ENCODE data around the gene HMGB1. TPM values are rescaled to one million over a fixed set of nuclear protein-coding genes. Genes with fewer than 3 reads are reported as not detected.

The HMGB1 gene
- total RNA-seq, 2 experiments from 2014 or later = 611 to 615 TPM

DNA sequence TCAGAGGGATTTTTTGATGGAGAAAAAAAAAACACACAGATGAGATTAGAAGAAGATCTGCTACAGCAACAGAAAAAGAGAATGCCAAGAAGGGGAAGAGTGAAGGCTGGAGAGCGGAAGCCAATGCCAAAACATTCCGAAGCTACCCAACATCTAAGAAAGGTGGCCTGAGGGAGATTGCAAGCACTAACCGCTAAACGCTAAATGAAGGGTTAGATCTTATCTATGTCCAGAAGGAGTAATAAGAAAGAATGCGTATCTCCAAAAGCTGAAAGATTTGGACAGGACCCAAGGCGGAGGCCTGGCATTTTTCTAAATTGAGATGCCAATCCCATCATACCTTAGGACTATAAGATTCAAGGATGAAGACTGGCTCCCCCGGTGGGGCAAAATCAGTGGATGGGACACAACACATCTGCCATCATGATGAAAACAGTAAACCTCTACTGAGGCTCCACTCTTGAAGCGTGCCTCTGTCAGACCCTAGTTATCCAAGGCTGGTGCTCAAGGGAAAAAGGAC is 15.6 kb upstream of the HMGB1 start:
- H3K9me3 Mint-ChIP-seq = no peaks in the 10 kb centered on the region
- peaks cover 15% of the 10 kb centered on the region for H3K27me3 Mint-ChIP-seq
- DNase-seq = no peak
- no peaks in the 10 kb centered on the region for H3K36me3 Mint-ChIP-seq (ENCODE audit: low read depth)
- ChIA-PET CTCF (no interaction called here), POLR2A (no interaction called here)
- no peak overlapping the region for H3K4me3 Mint-ChIP-seq
- no peak overlapping the region for H3K27ac Mint-ChIP-seq
- no peaks in the 10 kb centered on the region for H3K4me1 Mint-ChIP-seq

DNA sequence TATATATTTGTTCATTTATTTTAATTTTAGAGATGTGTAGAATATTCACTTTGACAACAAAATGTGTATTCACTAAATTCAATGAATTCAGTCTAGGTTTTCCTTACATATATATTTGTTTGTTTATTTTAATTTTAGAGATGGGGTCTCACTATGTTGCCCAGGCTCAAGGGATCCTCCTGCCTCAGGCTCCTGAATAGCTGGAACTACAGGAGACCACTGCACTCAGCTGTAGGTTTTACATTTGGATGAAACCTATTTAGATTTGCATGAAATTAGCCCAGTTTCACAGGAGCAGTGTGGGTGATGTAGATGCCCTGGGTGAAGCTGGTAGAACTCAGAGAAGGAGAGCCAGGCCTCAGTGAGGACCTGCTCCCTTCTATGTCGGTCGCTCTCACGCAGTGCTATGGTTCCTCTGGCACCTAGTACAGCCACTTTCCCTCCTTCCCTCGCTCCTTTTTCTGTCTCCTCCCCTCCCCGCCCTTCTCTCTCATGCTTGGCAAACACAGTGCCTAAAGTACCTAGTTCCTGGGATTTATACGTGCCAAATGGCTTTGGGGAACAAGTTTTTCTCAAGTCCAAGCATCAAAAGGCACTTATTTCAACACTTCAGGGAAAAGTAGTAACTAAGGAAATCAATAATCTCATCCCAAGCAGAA is 14.7 kb upstream of the HMGB1 start:
- H3K4me1 Mint-ChIP-seq = no peaks in the 10 kb centered on the region
- POLR2A ChIA-PET = no interaction called here
- peaks cover 15% of the 10 kb centered on the region for H3K27me3 Mint-ChIP-seq
- no peak for DNase-seq
- H3K4me3 Mint-ChIP-seq = no peak overlapping the region
- CTCF ChIA-PET = no interaction called here
- H3K9me3 Mint-ChIP-seq = no peaks in the 10 kb centered on the region
- no peaks in the 10 kb centered on the region for H3K36me3 Mint-ChIP-seq (ENCODE audit: low read depth)
- H3K27ac Mint-ChIP-seq = no peak overlapping the region

DNA sequence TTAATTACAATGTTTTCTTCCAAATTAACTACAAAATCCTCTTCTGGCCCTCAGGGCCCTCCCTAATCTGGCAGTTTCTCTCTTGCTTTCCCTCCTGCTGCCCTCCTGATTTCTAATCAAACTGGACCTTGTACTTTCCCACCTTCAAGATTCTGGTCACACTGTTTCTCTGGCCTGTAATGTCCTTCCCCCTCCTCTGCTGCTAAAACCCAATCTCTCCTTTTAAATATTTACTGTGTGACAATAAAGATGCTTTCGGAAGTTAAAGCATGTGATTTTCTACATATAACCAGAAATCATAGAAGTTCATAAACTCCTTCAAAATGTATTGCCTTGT is 14.1 kb upstream of the HMGB1 start:
- H3K27ac Mint-ChIP-seq = no peak overlapping the region
- no peaks in the 10 kb centered on the region for H3K4me1 Mint-ChIP-seq
- ChIA-PET POLR2A (no interaction called here), CTCF (no interaction called here)
- H3K9me3 Mint-ChIP-seq = no peaks in the 10 kb centered on the region
- peaks cover 15% of the 10 kb centered on the region for H3K27me3 Mint-ChIP-seq
- no peak overlapping the region for H3K4me3 Mint-ChIP-seq
- no peaks in the 10 kb centered on the region for H3K36me3 Mint-ChIP-seq (ENCODE audit: low read depth)
- DNase-seq = no peak

DNA sequence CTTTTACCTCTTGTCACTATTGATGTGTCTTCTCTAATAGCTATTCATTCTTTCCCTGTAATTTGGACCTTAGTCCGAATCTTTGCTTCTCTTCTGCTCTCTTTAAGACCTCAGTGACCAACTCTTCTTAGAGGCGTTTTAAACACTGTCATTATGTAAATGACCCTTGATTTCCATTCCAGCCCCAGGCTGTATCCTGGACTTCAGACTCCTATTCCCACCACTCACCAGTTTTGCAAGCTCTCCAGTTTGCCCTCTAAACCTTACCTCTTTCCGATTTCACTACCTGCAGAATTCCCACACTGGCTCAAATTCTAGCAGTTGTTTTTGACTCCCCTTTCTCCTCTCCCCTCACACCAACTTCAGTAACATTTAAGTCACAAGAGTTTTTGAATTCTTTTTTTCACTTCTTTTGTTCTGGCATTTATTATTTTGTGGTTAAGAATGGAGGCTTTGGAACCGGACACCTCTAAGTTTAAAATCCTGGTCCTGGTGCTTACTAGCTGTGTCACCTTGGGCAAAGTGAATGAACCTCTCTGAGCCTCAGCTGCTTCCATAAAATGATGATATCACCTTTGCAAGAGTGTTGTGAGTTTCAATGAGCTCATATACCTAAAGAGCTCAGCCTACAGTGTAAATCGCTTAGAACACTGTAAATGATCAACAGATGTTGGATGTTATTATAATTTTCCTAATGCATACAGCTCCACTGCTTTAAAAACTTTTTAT is 13.6 kb upstream of the HMGB1 start:
- POLR2A ChIA-PET = no interaction called here
- DNase-seq = no peak
- Mint-ChIP-seq H3K9me3 (no peaks in the 10 kb centered on the region), H3K36me3 (ENCODE audit: low read depth) (no peaks in the 10 kb centered on the region), H3K27ac (no peak overlapping the region), H3K4me3 (no peak overlapping the region), H3K4me1 (no peaks in the 10 kb centered on the region), H3K27me3 (peaks cover 15% of the 10 kb centered on the region)
- CTCF ChIA-PET = no interaction called here

DNA sequence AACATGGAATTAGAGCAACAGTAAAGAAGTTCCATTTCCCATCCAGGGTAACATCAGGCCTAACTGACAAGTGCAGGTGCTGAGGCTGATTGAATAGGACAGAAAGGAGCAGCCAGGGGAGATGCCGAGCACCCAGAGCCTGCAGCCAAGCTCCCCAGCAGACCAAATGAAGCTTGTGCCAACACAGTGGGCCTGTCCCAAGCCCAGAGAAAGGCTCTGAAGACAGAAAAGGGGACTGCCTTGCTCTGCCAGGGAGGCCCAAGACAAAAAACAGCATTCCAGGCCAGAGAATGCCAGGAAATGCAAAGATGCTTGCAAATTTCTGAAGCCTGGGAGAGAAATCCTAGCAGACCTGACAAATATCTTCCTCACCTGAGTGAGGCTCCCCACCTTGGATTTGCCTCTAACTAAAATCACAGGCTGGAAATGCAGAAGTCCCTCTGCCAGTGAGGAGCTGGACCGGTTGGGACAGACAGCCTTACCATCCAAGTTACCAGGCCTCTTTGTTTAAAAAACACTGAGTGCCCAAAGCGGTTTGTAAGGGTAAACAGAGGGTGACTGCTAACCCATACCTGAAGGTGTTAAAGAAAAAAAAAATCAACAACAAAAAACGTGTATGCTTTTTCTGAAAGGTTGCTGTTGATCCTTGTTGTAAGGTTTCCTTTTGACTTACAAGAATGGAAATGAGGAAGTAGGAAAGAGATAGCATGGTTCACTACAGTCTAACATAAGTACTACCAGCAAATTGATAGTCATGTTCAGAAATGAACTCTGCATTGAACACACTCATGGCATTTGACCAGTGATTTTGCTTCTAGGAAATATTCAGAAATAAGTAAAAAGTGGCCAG is 11.8 kb upstream of the HMGB1 start:
- Mint-ChIP-seq H3K4me1 (no peaks in the 10 kb centered on the region), H3K9me3 (no peaks in the 10 kb centered on the region), H3K27me3 (peaks cover 15% of the 10 kb centered on the region), H3K27ac (no peak overlapping the region), H3K4me3 (no peak overlapping the region), H3K36me3 (ENCODE audit: low read depth) (no peaks in the 10 kb centered on the region)
- no peak for DNase-seq
- ChIA-PET POLR2A (interaction anchor here (1.9 kb wide), 1 partner anchor 12 kb away, joined by 8 read pairs; the partner anchor contains the start of gene HMGB1), CTCF (no interaction called here)

DNA sequence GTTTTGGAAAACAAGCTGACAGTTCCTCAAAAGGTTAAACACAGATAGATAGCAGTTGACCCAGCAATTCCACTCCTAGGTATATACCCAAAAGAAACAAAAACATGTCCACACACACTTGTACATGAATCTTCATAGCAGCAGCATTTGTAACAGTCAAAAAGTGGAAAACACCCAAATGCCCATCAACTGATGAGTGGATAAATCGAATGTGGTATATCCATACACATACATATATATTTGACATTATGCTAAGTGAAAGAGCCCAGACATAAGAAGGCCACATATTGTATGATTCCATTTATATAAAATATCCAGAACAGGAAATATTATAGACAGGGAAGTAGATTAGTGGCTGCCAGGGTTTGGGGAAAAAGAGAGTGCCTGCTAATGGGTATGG is 7.9 kb upstream of the HMGB1 start:
- Mint-ChIP-seq H3K27me3 (no peaks in the 10 kb centered on the region), H3K27ac (no peak overlapping the region), H3K4me3 (no peak overlapping the region), H3K36me3 (ENCODE audit: low read depth) (no peaks in the 10 kb centered on the region), H3K9me3 (no peaks in the 10 kb centered on the region), H3K4me1 (no peaks in the 10 kb centered on the region)
- ChIA-PET POLR2A (interaction anchor here (1.5 to 1.7 kb wide), 2 partner anchors 11 to 144 kb away, joined by 3 to 4 read pairs; partner anchors contain the start of gene USPL1), CTCF (no interaction called here)
- DNase-seq = no peak

DNA sequence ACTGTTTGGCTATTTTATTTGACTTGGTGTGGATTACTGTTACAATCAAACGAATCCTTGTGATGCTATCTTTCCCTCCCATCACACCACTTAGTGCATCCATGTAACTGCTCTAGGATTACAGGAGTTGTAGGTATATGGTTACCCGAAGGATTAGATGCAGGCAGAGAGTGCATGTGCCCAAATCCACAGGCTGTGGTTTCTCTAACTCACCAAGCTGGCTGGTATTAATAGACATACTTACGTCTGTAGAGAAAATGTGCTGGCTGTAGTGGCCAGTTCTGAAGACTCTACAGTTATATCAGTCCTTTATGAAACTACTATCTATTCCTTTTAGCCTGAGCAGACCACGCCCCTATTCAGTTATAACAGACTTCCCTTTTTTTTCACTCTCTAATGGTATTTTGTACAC is 1.1 kb upstream of the HMGB1 start:
- H3K9me3 Mint-ChIP-seq = no peaks in the 10 kb centered on the region
- H3K27ac Mint-ChIP-seq = peak overlapping the region; percentile 100
- H3K4me3 Mint-ChIP-seq = peak overlapping the region; percentile 96
- no peak for DNase-seq
- H3K27me3 Mint-ChIP-seq = peaks cover 2% of the 10 kb centered on the region
- ChIA-PET POLR2A (interaction anchor here (1.0 to 4.6 kb wide), 22 partner anchors 17 to 531 kb away, joined by 3 to 115 read pairs (median 8); partner anchors contain the start of genes ALOX5AP, KATNAL1, UBE2L5 and USPL1), CTCF (interaction anchor here (0.6 kb wide), 1 partner anchor 188 kb away, joined by 5 read pairs; no protein-coding TSS in a partner anchor)
- peaks cover 31% of the 10 kb centered on the region for H3K4me1 Mint-ChIP-seq
- peaks cover 27% of the 10 kb centered on the region for H3K36me3 Mint-ChIP-seq (ENCODE audit: low read depth)

DNA sequence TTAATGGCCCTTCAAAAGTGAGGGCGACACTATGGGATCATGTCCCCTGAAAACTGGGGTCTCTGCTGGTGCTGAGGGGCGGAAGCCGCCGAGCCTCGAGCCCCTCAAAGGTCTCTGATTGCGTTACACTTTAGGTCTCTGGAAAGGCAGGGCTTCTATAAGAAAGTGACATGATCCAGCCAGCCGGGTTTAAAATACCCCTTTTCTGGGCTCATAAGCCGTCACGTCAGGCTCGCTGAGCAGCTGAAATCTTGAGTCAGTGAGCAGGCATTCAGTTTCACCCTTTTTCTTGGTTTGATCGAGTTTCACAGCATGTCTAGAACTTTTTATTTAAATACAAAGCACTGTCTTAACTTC is 600 bp upstream of the HMGB1 start:
- ChIA-PET CTCF (interaction anchor here (0.6 to 1.0 kb wide), 2 partner anchors 92 to 188 kb away, joined by 3 to 5 read pairs; no protein-coding TSS in a partner anchor), POLR2A (interaction anchor here (0.6 to 4.6 kb wide), 45 partner anchors 10 to 580 kb away, joined by 3 to 115 read pairs (median 4); partner anchors contain the start of genes ALOX5AP, KATNAL1, UBE2L5 and USPL1)
- peaks cover 2% of the 10 kb centered on the region for H3K27me3 Mint-ChIP-seq
- peak overlapping the region; percentile 96 for H3K4me3 Mint-ChIP-seq
- H3K36me3 Mint-ChIP-seq (ENCODE audit: low read depth) = peaks cover 31% of the 10 kb centered on the region
- peaks cover 35% of the 10 kb centered on the region for H3K4me1 Mint-ChIP-seq
- peak overlapping the region; percentile 100 for H3K27ac Mint-ChIP-seq
- no peaks in the 10 kb centered on the region for H3K9me3 Mint-ChIP-seq
- DNase-seq = no peak

DNA sequence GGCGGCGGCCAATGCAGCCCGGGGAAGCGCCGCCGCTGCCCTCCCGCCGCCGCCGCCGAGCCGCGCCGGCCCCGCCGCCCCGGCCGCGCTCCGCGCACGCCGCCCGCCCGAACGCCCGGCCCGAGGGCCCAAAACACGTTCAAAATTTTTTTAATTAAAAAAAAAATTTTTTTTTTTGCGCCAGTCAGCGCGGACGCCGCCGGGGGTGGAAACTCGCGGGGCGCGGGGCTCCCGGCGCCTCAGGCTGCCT is 468 bp downstream of the HMGB1 start:
- DNase-seq = no peak
- CTCF ChIA-PET = interaction anchor here (1.0 to 1.7 kb wide), 2 partner anchors 91 to 151 kb away, joined by 3 to 5 read pairs; no protein-coding TSS in a partner anchor
- H3K36me3 Mint-ChIP-seq (ENCODE audit: low read depth) = peaks cover 33% of the 10 kb centered on the region
- no peaks in the 10 kb centered on the region for H3K9me3 Mint-ChIP-seq
- H3K27me3 Mint-ChIP-seq = peaks cover 2% of the 10 kb centered on the region
- H3K27ac Mint-ChIP-seq = no peak overlapping the region
- peaks cover 36% of the 10 kb centered on the region for H3K4me1 Mint-ChIP-seq
- POLR2A ChIA-PET = interaction anchor here (0.6 to 4.6 kb wide), 46 partner anchors 10 to 892 kb away, joined by 3 to 115 read pairs (median 4); partner anchors contain the start of genes KATNAL1, UBE2L5 and USPL1
- no peak overlapping the region for H3K4me3 Mint-ChIP-seq

DNA sequence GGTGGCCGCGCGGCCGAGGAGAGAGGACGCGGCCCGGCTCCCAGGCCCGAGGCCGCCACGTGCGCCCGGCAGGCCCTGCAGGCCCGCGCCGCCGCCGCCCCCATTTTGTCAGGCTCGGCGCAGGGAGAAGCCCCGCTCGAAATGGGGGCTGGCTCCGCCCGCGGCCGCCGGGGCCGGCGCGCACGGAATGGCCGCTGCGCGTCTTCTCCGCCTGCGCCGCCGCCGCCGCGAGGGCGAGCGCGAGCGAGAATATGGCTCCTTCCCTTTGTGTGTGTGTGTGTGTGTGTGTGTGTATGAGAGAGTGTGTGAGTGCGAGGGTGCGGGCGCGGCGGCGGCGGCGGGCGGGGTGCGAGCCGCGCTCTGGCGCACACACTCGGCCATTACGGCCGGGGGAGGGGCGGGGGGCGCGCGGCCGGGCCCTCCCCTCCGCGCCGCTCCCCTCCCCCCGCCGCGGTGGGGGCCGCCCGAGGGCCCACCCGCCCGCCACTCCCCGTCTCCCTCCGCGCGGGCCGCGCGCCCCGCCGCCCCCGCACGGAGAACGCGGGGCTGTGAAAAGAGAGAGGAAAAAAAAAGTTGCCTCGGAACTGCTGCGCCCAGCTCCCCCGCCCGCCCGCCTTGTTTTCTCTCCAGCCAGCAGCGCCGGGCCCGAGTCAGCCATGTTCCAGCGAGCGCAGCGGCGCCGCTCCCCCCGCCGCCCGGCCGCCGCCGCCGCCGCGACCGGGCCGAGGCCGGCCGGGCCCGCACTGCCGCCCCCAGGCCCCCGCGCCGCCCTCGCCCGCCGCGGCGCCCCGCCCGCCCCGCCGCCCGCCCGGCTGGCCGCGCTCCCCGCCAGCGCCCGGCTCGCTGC is 1.0 kb downstream of the HMGB1 start:
- ChIA-PET CTCF (interaction anchor here (1.0 to 1.7 kb wide), 2 partner anchors 112 to 152 kb away, joined by 3 to 5 read pairs; no protein-coding TSS in a partner anchor), POLR2A (interaction anchor here (0.6 to 4.6 kb wide), 33 partner anchors 9 to 892 kb away, joined by 3 to 115 read pairs (median 5); partner anchors contain the start of genes KATNAL1, UBE2L5 and USPL1)
- peak; percentile 75 for DNase-seq
- H3K27ac Mint-ChIP-seq = peak overlapping the region; percentile 98
- H3K36me3 Mint-ChIP-seq (ENCODE audit: low read depth) = peaks cover 36% of the 10 kb centered on the region
- peaks cover 36% of the 10 kb centered on the region for H3K4me1 Mint-ChIP-seq
- peak overlapping the region; percentile 93 for H3K4me3 Mint-ChIP-seq
- no peaks in the 10 kb centered on the region for H3K9me3 Mint-ChIP-seq
- peaks cover 2% of the 10 kb centered on the region for H3K27me3 Mint-ChIP-seq

DNA sequence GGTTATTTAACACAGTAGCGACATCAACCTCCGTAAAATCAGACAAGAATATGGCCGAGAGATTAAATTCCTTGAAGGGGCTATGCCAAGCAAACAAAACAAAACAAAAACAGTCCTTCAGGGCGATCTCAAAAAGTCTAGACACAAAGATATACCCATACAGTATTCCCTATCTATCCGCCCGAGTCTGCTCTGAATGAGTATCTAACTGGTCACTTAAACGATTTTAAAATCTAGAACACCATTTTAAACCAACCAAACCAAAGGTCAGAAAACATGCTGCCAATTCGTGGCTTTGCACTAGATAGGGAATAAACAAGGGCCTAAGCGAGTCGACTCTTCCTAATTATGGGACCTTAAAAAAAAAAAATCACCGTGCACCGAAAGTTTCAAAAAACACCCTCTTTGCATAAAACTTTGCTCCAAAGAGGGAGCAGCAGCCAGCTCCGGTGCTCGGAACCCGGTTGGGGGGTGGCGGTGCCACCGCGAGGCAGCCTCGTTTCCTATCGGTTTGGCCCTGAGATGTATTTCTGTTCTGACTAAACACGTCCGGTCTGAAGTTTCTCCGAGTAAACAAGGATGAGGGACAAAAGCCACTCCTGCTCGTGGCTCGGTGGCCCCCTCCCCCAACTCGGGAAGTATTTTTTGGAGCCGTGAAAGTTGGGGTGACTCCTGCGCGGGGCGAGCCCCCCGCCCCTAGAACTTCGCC is 1.8 kb downstream of the HMGB1 start:
- CTCF ChIA-PET = interaction anchor here (1.0 kb wide), 1 partner anchor 113 kb away, joined by 3 read pairs; no protein-coding TSS in a partner anchor
- Mint-ChIP-seq H3K9me3 (no peaks in the 10 kb centered on the region), H3K36me3 (ENCODE audit: low read depth) (peaks cover 44% of the 10 kb centered on the region), H3K27ac (peak overlapping the region; percentile 98), H3K4me3 (peak overlapping the region; percentile 93), H3K4me1 (peaks cover 42% of the 10 kb centered on the region), H3K27me3 (peaks cover 2% of the 10 kb centered on the region)
- peak; percentile 86 for DNase-seq
- POLR2A ChIA-PET = interaction anchor here (0.6 to 4.6 kb wide), 17 partner anchors 9 to 334 kb away, joined by 3 to 115 read pairs (median 11); partner anchors contain the start of genes KATNAL1 and USPL1

Measured in activated CD4-positive, alpha-beta memory T cell treated with anti-CD3 and anti-CD28 coated beads, Interleukin-2, amount 10 ng/mL, durations not matched to agents 7 days and 5 days (primary cell).